ENCODE results near the gene MBOAT1.

DNA sequence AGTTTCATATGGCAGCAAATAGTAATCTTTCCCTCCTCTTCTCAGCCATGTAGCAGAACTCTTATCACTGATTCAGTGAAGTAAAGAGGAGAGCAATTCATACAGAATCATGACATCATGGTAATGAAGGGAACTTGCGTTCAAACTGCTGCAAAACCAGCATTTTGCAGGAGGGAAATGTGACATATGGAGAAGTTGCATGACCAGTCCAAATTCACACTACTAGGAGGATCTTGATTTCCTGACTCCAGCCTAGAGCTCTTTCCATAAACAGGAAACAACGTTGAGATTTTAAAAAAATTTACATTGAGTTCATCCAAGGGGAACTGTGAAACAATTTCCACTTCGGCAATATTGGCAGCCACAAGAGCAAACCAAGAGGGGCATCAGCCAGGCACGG lies 63.8 kb downstream of the MBOAT1 start:
- TF ChIP-seq, protein P1, sequence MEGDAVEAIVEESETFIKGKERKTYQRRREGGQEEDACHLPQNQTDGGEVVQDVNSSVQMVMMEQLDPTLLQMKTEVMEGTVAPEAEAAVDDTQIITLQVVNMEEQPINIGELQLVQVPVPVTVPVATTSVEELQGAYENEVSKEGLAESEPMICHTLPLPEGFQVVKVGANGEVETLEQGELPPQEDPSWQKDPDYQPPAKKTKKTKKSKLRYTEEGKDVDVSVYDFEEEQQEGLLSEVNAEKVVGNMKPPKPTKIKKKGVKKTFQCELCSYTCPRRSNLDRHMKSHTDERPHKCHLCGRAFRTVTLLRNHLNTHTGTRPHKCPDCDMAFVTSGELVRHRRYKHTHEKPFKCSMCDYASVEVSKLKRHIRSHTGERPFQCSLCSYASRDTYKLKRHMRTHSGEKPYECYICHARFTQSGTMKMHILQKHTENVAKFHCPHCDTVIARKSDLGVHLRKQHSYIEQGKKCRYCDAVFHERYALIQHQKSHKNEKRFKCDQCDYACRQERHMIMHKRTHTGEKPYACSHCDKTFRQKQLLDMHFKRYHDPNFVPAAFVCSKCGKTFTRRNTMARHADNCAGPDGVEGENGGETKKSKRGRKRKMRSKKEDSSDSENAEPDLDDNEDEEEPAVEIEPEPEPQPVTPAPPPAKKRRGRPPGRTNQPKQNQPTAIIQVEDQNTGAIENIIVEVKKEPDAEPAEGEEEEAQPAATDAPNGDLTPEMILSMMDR (IDR thresholded peaks at IDR 0.05 in 8 of 11, conservative IDR thresholded peaks at IDR 0.05 in 3 of 11) = no peak
- no peak for TF ChIP-seq POLR2AphosphoS5 (IDR thresholded peaks at IDR 0.05)
